GM18867 (cell line): Measurements from ENCODE around the gene KCNJ5.
A peak's percentile ranks its signal among the peaks of the same experiment; 100 is the strongest.

ENCODE experiments used
- ATAC-seq: cut with Tn5 transposase; IDR thresholded peaks from one replicate; pipeline ENCODE4 v1.9.1; 2021; ENCODE audit warnings: mild to moderate bottlenecking, moderate library complexity; ENCODE audit not compliant: unreplicated experiment

Gene KCNJ5

GRCh38 chr11:128868841-128869671 lies 22.1 kb upstream of the KCNJ5 start:
- no peak for ATAC-seq

GRCh38 chr11:128871168-128871610 lies 20.0 kb upstream of the KCNJ5 start:
- ATAC-seq, result no peak

DNA sequence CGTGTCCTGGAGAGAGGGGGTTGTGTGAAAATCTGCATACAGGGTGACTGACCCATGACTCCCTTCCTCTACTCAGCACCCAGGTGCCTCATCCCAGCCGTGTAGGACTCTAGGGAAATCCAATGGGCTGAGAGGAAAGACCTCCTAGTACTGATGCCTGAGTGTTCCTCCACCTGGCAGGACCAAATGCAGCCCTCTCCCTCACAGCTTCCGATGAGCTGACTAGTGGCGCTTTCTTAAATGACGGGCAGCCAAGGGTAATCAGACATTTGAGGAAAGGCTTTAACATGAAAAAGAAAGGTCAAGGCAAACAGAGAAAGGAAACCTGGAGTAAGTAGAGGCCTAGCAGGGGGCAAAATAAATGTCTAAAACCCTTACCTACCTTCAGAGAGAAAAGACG lies 19.1 kb upstream of the KCNJ5 start:
- ATAC-seq, result no peak

- ATAC-seq, result no peak
Observed at GRCh38 chr11:128872594-128872993, 18.6 kb upstream of the KCNJ5 start.

GRCh38 chr11:128874427-128874826 lies 16.7 kb upstream of the KCNJ5 start:
- ATAC-seq, result no peak

DNA sequence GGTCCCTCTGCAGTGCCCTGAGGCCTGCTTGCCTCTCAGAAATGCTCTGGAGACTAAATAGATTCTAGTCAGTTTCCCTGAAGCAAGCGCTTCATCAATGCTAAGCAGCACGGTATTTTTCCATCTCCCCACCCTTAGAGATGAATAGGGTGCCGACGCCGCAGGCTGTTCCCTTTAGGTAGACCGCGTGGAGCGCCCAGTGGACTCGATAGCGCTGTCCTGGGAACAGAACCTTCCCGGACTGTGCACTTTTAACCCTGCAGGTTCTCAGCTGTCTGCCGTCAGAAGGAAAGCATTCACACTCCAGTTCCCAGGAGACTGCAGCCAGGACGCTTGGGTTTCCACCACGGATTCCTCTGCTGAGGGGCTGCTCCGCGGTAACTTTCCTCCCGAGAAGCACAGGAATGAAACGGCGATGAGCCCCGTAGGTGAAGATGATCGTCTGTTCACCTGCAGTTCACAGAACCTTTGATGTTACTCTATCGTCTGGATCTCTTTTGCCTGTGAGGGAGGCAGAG lies 15.0 kb upstream of the KCNJ5 start:
- ATAC-seq, result no peak

- no peak for ATAC-seq
Observed at GRCh38 chr11:128877726-128878125, 13.4 kb upstream of the KCNJ5 start.

- no peak for ATAC-seq
Observed at GRCh38 chr11:128878455-128878854, 12.7 kb upstream of the KCNJ5 start.

DNA sequence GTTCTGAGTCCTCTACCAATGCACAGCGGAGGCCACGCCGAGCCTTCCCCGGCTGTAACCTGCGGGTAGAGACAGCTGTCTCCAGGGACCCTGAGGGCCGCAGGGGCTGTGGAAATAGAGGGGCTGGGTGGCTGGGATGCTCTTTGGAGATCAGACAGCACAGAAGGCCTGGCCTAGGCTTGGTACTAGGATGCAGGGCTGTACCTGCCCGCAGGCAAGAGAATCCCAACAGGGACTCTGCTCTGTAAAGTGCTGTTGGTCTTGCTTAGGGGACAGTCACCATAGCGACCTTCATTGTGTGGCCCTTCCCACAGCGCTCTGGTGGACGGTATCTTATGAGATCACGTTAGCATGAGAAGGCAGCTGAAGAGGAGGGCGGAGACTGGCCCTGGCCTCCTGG lies 11.3 kb upstream of the KCNJ5 start:
- no peak for ATAC-seq

GRCh38 chr11:128881221-128881620 lies 9.9 kb upstream of the KCNJ5 start:
- no peak for ATAC-seq

- ATAC-seq, result no peak
Observed at GRCh38 chr11:128882451-128882850, 8.7 kb upstream of the KCNJ5 start.

GRCh38 chr11:128884054-128884453 lies 7.1 kb upstream of the KCNJ5 start:
- no peak for ATAC-seq

DNA sequence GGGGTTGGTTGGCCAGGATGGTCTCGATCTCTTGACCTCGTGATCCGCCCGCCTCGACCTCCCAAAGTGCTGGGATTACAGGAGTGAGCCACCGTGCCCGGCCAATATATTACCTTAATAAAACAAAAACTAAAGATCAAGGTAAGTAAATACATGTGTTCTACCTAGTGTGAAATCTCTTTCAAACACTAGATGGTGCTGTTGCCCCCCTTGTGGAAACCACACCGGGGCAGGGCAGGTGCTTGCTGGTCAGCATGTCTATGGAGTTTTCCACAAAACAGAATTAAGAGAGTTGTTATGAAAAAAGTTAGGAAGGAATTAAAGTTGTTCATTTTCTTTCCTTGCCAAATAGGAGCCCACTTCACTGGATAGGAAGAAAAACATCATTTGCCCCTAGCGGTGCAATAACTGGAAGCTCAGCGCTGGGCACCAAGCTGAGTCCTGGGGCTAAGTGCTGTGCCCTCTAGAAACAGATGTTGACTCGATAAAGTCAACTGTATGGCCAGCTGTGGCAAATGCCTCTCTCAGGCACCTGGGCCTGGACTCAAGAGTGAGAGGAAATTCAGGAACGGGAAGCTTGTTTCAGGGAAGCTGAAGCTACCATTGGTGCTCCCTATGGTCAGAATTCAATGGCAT lies 6.3 kb upstream of the KCNJ5 start:
- ATAC-seq, result peak; percentile 89

GRCh38 chr11:128886406-128887124 lies 4.6 kb upstream of the KCNJ5 start:
- no peak for ATAC-seq

DNA sequence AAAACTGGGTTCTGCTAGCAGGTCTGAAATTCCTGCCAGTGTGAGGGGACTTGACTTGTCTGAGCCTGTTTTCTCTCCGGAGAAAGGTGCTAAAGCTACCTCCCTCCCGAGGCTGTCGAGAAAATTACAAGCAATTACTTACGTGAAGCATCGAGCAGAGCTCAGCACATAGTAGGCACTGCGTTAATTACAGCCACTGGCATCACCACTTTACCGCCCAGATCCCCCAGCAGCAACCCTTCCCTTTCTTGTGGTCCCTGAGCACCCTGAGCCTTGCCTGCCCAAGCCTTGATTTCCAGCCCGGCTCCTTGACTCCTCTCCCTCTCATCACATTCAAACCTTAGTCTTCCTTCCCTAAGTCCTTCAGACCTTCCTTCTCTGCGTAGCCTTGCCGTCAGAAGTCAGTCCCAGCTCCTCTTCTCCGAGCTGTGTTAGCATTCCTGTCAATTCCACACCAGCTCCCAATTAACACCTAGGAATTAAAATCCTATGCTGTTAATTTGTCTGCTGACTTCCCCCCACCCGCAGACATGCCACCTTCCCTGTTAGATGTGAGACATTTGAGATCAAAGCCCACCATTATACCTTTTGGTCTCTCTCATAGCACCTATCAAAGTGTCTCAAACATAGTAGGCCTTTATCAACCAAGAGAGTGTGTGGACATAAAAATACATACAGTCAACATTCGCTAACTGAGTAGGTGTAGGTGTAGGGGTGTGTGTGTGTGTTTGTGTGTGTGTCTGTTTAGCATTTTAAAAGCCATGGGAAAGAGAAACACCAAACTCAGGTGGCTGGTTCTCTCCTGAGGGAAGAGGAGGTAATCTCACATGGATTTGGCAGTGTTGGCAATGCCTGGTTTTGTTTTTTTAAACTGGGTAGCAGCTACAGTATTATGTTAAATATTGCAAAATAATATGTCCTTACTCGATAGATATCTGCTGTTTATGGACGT lies 2.8 kb upstream of the KCNJ5 start:
- no peak for ATAC-seq

- ATAC-seq, result no peak
Observed at GRCh38 chr11:128889657-128890213, 1.4 kb upstream of the KCNJ5 start.

- ATAC-seq, result no peak
Observed at GRCh38 chr11:128890216-128890542, 977 bp upstream of the KCNJ5 start.

GRCh38 chr11:128891913-128892398 lies 800 bp downstream of the KCNJ5 start:
- no peak for ATAC-seq

DNA sequence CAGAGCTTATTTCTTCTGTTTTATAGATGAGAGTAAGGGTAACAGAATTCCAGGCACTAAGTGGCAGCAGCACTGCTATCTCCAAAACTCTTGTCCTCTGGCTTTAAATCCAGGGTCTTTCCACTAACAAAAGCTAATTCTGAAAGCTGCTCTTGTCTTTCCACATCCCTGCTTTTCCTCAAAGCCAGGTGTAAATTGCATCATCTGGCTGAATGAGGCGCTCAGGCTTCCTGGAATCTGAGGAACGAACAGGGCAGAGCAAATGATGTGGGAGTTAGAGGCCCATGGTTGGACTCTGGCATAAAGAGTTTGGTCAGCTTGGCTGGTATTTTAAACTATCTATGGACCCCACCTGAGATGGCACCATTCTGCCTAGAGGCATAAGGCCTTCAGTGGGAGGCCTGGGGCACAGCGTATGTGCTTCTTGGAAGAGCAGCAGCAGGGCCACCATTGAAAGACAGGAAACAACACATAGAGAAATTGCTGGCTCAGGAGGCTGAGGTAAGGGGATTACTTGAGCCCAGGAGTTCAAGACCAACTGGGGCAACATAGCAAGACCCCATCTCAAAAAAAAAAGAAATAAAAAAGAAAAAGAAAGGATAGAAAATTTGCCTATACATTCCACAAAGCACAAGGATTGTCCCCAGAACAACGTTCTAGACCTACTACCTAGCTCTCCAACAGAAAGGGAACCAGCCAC lies 1.9 kb downstream of the KCNJ5 start:
- ATAC-seq, result no peak
